Panc1 (cell line): ENCODE data around the gene PSMF1. TPM values are rescaled to one million over a fixed set of nuclear protein-coding genes. Genes with fewer than 3 reads are reported as not detected.

Source experiments
- ATAC-seq: fragments of 200-7000 bp; cut with Tn5 transposase; 2 replicates; pipeline ENCODE4 v1.9.1; 2020; ENCODE audit warnings: mild to moderate bottlenecking, moderate library complexity
- BruUV-seq: library from RNA; stranded (reverse); fragments of 400-500 nt; replicated peaks from 2 replicates; lab custom pipeline; 2021; lab: Mats Ljungman, UMichigan
- CTCF ChIA-PET: fragments of 300-600 bp; sonication (Branson Sonifier 250); formaldehyde crosslinking; loops from one replicate; lab custom pipeline; 2022; ENCODE audit warnings: antibody characterized with exemption; lab: Charles Lee
- POLR2A ChIA-PET: fragments of 300-600 bp; sonication (Branson Sonifier 250); formaldehyde crosslinking; loops from one replicate; lab custom pipeline; 2022; ENCODE audit warnings: antibody characterized with exemption; lab: Charles Lee
- DNase-seq: peaks from one replicate; pipeline ENCODE4 v3.0.0-alpha.2; 2010; ENCODE audit warnings: low read depth, low spot score
- H3K27ac ChIP-seq: 2 replicates; pipeline ENCODE4 v1.5.1; 2011; ENCODE audit warnings: mild to moderate bottlenecking, low read length, inconsistent platforms
- H3K27me3 ChIP-seq: fragments of 200-500 bp; sonication (Bioruptor generic); 2 replicates; pipeline ENCODE4 v1.6.0; 2014; ENCODE audit warnings: low read length, inconsistent platforms; ENCODE audit not compliant: control insufficient read depth, insufficient read depth
- H3K36me3 ChIP-seq: fragments of 200-500 bp; sonication (Bioruptor generic); 2 replicates; pipeline ENCODE4 v1.5.1; 2014; ENCODE audit warnings: inconsistent platforms, mild to moderate bottlenecking, low read length, moderate library complexity; ENCODE audit not compliant: control insufficient read depth, insufficient read depth
- H3K4me1 ChIP-seq: 2 replicates; pipeline ENCODE4 v1.5.1; 2011; ENCODE audit warnings: inconsistent platforms, mild to moderate bottlenecking, low read length, moderate library complexity; ENCODE audit not compliant: control insufficient read depth, insufficient read depth
- H3K4me3 ChIP-seq, 2 experiments: 2 replicates each; pipeline ENCODE4 v1.5.1; 2011 to 2012; ENCODE audit warnings: low read depth in 2 of 2, low read length in 2 of 2, mild to moderate bottlenecking in 2 of 2, inconsistent platforms in 1 of 2, moderate library complexity in 1 of 2
- H3K9me3 ChIP-seq: fragments of 200-500 bp; sonication (Bioruptor generic); 2 replicates; pipeline ENCODE4 v1.5.1; 2014; ENCODE audit warnings: low read depth, mild to moderate bottlenecking, inconsistent platforms, low read length, moderate library complexity; ENCODE audit not compliant: control insufficient read depth, insufficient read depth
- POLR2AphosphoS5 ChIP-seq: IDR thresholded peaks from 2 replicates; pipeline ENCODE4 v1.6.1; 2012; ENCODE audit warnings: mild to moderate bottlenecking, low read depth, low read length, moderate library complexity
- REST ChIP-seq, 2 experiments: IDR thresholded peaks; 2 replicates each; pipeline ENCODE4 v1.6.1; 2011 to 2012; ENCODE audit warnings: low read depth in 2 of 2, control low read depth in 1 of 2, low read length in 1 of 2, mild to moderate bottlenecking in 1 of 2, moderate library complexity in 1 of 2; ENCODE audit not compliant: insufficient read depth in 1 of 2
- SIN3A ChIP-seq: IDR thresholded peaks from 2 replicates; pipeline ENCODE4 v1.6.1; 2012; ENCODE audit warnings: low read depth, mild to moderate bottlenecking, low read length, moderate library complexity, borderline replicate concordance; ENCODE audit not compliant: insufficient read depth
- TCF7L2 ChIP-seq: IDR thresholded peaks from 2 replicates; pipeline ENCODE4 v1.6.1; 2011; ENCODE audit warnings: mild to moderate bottlenecking, low read depth, low read length, inconsistent platforms
- in situ Hi-C: cut with HindIII; loops from 2 replicates; pipeline ENCODE4 v1.10.0; 2016; ENCODE audit warnings: low sequenced_read_pairs, low pct_unique_long_range_greater_than_20kb
- intact Hi-C: fragments of 100-400 bp; cut with micrococcal nuclease; formaldehyde crosslinking; loops from one replicate; pipeline ENCODE4 v1.10.0; 2022; ENCODE audit not compliant: unreplicated experiment
- total RNA-seq: library from RNA; stranded (reverse); gene quantifications from one replicate; pipeline ENCODE4 v1.2.1, GENCODE V29; 2021; ENCODE audit not compliant: unreplicated experiment
- TF ChIP-seq, protein P1 (sequence below): fragments of 450-650 bp; IDR thresholded peaks from 2 replicates; pipeline ENCODE4 v1.5.1; 2017; ENCODE audit warnings: mild to moderate bottlenecking

PSMF1 gene
- total RNA-seq, 1 experiment from 2014 or later = 161 TPM

DNA sequence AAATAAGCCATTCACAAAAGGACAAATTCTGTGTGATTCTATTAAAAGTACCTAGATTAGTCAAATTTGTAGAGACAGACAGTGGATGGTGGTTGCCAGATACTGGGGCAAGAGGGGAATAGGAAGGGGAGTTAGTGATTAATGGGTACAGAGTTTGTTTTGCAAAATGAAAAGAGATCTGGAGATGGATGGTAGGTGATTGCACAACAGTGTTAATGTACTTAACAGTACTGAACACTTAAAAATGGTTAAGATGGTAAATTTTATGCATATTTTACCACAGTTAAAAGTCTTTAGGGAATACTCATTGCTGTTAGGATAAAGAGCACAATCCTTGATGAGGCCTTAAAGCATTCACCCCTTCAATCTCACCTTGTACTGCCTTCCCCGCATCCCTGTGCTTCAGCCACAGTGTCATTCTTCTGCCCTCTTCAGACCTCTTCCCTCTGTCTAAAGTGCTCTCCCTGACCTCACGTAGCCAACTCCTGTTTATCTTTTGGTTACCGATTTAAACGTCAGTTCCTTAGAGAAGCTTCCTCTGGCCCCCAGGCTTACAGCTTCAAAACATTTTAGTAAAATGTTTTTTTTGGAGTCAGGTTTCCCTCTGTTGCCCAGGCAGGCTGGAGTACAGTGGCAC, 11.8 kb downstream of the PSMF1 start:
- BruUV-seq = no TSS peak
- H3K27me3 ChIP-seq = no peaks in the 10 kb centered on the region
- ChIA-PET POLR2A (no interaction called here), CTCF (no interaction called here)
- in situ Hi-C loops (no loop called here), intact Hi-C loops (no loop called here)
- no peak overlapping the region for H3K27ac ChIP-seq
- no peak overlapping the region for H3K4me3 ChIP-seq
- H3K4me1 ChIP-seq = no peaks in the 10 kb centered on the region
- ATAC-seq = no peak
- no peak for DNase-seq
- H3K9me3 ChIP-seq = no peaks in the 10 kb centered on the region
- TF ChIP-seq, protein P1, sequence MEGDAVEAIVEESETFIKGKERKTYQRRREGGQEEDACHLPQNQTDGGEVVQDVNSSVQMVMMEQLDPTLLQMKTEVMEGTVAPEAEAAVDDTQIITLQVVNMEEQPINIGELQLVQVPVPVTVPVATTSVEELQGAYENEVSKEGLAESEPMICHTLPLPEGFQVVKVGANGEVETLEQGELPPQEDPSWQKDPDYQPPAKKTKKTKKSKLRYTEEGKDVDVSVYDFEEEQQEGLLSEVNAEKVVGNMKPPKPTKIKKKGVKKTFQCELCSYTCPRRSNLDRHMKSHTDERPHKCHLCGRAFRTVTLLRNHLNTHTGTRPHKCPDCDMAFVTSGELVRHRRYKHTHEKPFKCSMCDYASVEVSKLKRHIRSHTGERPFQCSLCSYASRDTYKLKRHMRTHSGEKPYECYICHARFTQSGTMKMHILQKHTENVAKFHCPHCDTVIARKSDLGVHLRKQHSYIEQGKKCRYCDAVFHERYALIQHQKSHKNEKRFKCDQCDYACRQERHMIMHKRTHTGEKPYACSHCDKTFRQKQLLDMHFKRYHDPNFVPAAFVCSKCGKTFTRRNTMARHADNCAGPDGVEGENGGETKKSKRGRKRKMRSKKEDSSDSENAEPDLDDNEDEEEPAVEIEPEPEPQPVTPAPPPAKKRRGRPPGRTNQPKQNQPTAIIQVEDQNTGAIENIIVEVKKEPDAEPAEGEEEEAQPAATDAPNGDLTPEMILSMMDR = no peak
- TF ChIP-seq SIN3A = no peak
- no peak for TF ChIP-seq POLR2AphosphoS5
- no peak for TF ChIP-seq TCF7L2
- TF ChIP-seq REST (IDR thresholded peaks at IDR 0.05; ENCODE audit: insufficient read depth in 1 of 2, low read depth in 2 of 2, low read length in 1 of 2) = no peak
- H3K36me3 ChIP-seq = peaks cover 18% of the 10 kb centered on the region; the same call in 1 of the 2 replicates

GRCh38 chr20:1130847-1131246, 12.4 kb downstream of the PSMF1 start:
- Histone ChIP-seq H3K36me3 (peaks cover 22% of the 10 kb centered on the region; the same call in 1 of the 2 replicates), H3K27me3 (no peaks in the 10 kb centered on the region), H3K9me3 (no peaks in the 10 kb centered on the region), H3K27ac (no peak overlapping the region), H3K4me3 (no peak overlapping the region), H3K4me1 (no peaks in the 10 kb centered on the region)
- CTCF ChIA-PET = no interaction called here
- no peak for TF ChIP-seq SIN3A
- DNase-seq (no peak), ATAC-seq (no peak)
- intact Hi-C loops = no loop called here
- in situ Hi-C loops = no loop called here
- no TSS peak for BruUV-seq
- POLR2A ChIA-PET = no interaction called here

GRCh38 chr20:1131354-1131753, 13.0 kb downstream of the PSMF1 start:
- DNase-seq (no peak), ATAC-seq (no peak)
- ChIA-PET POLR2A (no interaction called here), CTCF (no interaction called here)
- TF ChIP-seq SIN3A = no peak
- no peak for TF ChIP-seq REST (IDR thresholded peaks at IDR 0.05; ENCODE audit: insufficient read depth in 1 of 2, low read depth in 2 of 2, low read length in 1 of 2)
- TF ChIP-seq, protein P1 = no peak
- TF ChIP-seq TCF7L2 = no peak
- TF ChIP-seq POLR2AphosphoS5 = no peak
- no peaks in the 10 kb centered on the region for H3K9me3 ChIP-seq
- H3K4me3 ChIP-seq = no peak overlapping the region
- intact Hi-C loops = no loop called here
- H3K36me3 ChIP-seq = peaks cover 24% of the 10 kb centered on the region
- in situ Hi-C loops = no loop called here
- H3K27me3 ChIP-seq = no peaks in the 10 kb centered on the region
- H3K4me1 ChIP-seq = no peaks in the 10 kb centered on the region
- BruUV-seq = no TSS peak
- H3K27ac ChIP-seq = no peak overlapping the region
